Measurements from ENCODE around the gene HYCC2.

DNA sequence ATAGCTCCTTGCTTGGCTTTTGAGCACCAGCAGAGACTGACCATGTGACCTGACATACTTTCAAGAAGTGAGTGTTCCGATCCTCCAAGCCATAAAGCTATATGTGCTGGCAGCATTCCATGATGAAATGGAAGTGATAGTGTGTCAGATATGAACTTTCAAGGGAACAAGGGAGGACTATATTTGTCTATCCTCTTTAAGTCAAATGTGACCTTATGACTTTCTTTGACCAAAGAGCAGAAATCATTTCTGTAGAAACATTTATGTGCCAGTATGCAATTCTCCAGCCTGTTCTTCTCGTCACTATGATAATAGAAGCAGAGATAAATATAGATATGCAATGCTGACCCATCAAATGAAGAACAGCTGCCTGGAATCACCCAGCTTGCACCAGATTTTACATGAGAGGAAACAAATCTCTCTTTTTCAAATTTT lies 14.4 kb downstream of the HYCC2 start:
- TF ChIP-seq EZH2phosphoT487 (IDR thresholded peaks at IDR 0.05; ENCODE audit: borderline replicate concordance, low read length), result no peak
- TF ChIP-seq, protein P1, sequence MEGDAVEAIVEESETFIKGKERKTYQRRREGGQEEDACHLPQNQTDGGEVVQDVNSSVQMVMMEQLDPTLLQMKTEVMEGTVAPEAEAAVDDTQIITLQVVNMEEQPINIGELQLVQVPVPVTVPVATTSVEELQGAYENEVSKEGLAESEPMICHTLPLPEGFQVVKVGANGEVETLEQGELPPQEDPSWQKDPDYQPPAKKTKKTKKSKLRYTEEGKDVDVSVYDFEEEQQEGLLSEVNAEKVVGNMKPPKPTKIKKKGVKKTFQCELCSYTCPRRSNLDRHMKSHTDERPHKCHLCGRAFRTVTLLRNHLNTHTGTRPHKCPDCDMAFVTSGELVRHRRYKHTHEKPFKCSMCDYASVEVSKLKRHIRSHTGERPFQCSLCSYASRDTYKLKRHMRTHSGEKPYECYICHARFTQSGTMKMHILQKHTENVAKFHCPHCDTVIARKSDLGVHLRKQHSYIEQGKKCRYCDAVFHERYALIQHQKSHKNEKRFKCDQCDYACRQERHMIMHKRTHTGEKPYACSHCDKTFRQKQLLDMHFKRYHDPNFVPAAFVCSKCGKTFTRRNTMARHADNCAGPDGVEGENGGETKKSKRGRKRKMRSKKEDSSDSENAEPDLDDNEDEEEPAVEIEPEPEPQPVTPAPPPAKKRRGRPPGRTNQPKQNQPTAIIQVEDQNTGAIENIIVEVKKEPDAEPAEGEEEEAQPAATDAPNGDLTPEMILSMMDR (IDR thresholded peaks at IDR 0.05; ENCODE audit: low read depth, low read length, poor library complexity, severe bottlenecking), result no peak

All from DOHH2 (cell line).